Heart right ventricle (tissue), 16 donors: ENCODE data around the gene CREBBP. TPM values are rescaled to one million over a fixed set of nuclear protein-coding genes. Genes with fewer than 3 reads are reported as not detected.

Experiments
- ATAC-seq, 8 donors: fragments of 200-7000 bp; cut with Tn5 transposase; one replicate each; pipeline ENCODE4 v1.9.1; 2020; ENCODE audit warnings: mild to moderate bottlenecking in 8 of 8, moderate library complexity in 8 of 8, moderate number of reproducible peaks in 1 of 8
- DNase-seq, 2 donors: peaks; one replicate each; pipeline ENCODE4 v3.0.0-alpha.2; 2020
- H3K27ac ChIP-seq, 10 donors: fragments of 200-600 bp; sonication (generic) in 2 of 10; one replicate each; pipeline versions ENCODE4 v1.5.0 to v1.8.0; 2020 to 2022; ENCODE audit warnings: mild to moderate bottlenecking in 3 of 10
- H3K27me3 ChIP-seq, 7 donors: fragments of 200-600 bp; one replicate each; pipeline ENCODE4 v1.8.0; 2021 to 2022; ENCODE audit warnings: mild to moderate bottlenecking in 2 of 7
- H3K36me3 ChIP-seq, 9 donors: fragments of 200-600 bp; sonication (generic) in 1 of 9; one replicate each; pipeline versions ENCODE4 v1.5.0 to v1.8.0; 2020 to 2022; ENCODE audit warnings: mild to moderate bottlenecking in 2 of 9
- H3K4me1 ChIP-seq, 9 donors: fragments of 200-600 bp; sonication (generic) in 1 of 9; one replicate each; pipeline versions ENCODE4 v1.5.0 to v1.8.0; 2020 to 2022; ENCODE audit warnings: mild to moderate bottlenecking in 4 of 9
- H3K4me3 ChIP-seq, 10 donors: fragments of 200-600 bp; sonication (generic) in 2 of 10; one replicate each; pipeline versions ENCODE4 v1.5.0 to v1.8.0; 2020 to 2022; ENCODE audit warnings: mild to moderate bottlenecking in 7 of 10, moderate library complexity in 2 of 10
- H3K9me3 ChIP-seq, 11 donors: fragments of 200-600 bp in 10 of 11; sonication (generic) in 2 of 11; one replicate each; pipeline versions ENCODE4 v1.5.0 to v1.8.0; 2013 to 2022; ENCODE audit warnings: mild to moderate bottlenecking in 2 of 11, control low read depth in 1 of 11, moderate library complexity in 1 of 11
- WGBS, 2 donors: extraction: QIAGEN DNeasy Blood & Tissue Kit; methylation state at CpG; one replicate each; pipeline ENCODE4 v1.1.7; 2013; ENCODE audit warnings: inconsistent platforms in 1 of 2; 5-methylcytosine and 5-hydroxymethylcytosine counted together
- intact Hi-C, 10 donors: fragments of 100-400 bp; cut with DNase I; formaldehyde crosslinking; loops; one replicate each; pipeline versions ENCODE4 v1.11.1 to v1.14.2; 2022
- polyA plus RNA-seq, 2 donors: library from polyadenylated mRNA; stranded (reverse); fragments of 200-250 nt; gene quantifications; one replicate each; pipeline ENCODE4 v1.2.3, GENCODE V29; 2013
- total RNA-seq, 10 donors: library from RNA; stranded (reverse); fragmentation: NEBNext Ultra II Directional in 3 of 10; extraction: Animal tissue kit (Norgen Biotek cat#: 25700) in 3 of 10; gene quantifications; one replicate each; pipeline versions ENCODE4 v1.2.1 to v1.2.4, GENCODE V29; 2021 to 2023
- TF ChIP-seq, protein P1 (sequence below), 9 donors: fragments of 200-600 bp; sonication (generic) in 2 of 9; IDR thresholded peaks; one replicate each; pipeline versions ENCODE4 v1.5.0 to v1.8.0; 2021 to 2022; ENCODE audit warnings: antibody characterized with exemption in 9 of 9, mild to moderate bottlenecking in 5 of 9, moderate library complexity in 1 of 9
- donor health status: Arrhythmogenic right ventricular cardiomyopathy.
- donor health status: ischemic (EF 13 %, LVEDD 7.1; RV severe dilation, severe dysfunction).
- donor health status: healthy with polysubstance abuse.
- donor health status: DM: no; HTN: yes; CAD: no.
- donor health status: DM: no; HTN: no; CAD: no.
- donor health status: ischemic (EF 25% LVEDD 6.9; RV normal size, moderate dysfunction).
- donor health status: ischemic (EF 25% LVEDD 5.7; RV mildly dilated, moderate dysfunction).
- donor health status: healthy.
- donor health status: DM: yes; HTN: yes; CAD: no.
- donor health status: Ischemic cardiomyopathy.
- donor health status: ischemic (EF 35%, LVEDD 5.7; RV mildly dilated, moderate dysfunction).
- donor health status: nonischemic (EF 11% LVEDD 7.7; RV severe dilation, severe dysfunction).
- donor health status: DM: yes; HTN: yes; CAD: no.
- donor health status: PGD.
- donor health status: ischemic (EF 29% LVEDD 5.4; RV normal size, mild dysfunction).
- donor health status: nonischemic (EF 23%, LVEDD 6.1; RV moderate dilation, normal function).

Gene CREBBP
- total and polyA plus RNA-seq, 12 donors = 6.3 to 51.5 (median 41.0) TPM

DNA sequence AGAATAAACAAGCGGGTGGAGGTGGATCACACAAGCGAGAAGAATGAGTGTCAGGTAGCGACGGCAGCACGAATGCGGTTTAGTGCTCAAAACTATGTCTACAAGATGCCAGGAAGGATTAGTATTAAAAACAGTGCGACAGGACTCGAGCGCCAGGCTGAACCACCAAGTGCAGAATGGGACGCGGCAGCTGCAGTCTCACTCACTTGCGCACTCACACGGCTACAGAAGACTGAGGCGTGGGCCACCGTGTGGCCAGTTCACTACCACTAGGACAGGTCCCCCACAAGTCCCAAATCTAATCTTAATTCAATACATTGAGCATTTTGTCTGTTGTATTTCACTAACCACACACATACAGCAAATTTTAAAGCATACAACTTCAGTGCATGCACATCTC, 127.5 kb downstream of the CREBBP start:
- no peaks in the 10 kb centered on the region for H3K27me3 ChIP-seq
- peaks cover 0 to 16% (median 0%) of the 10 kb centered on the region in 9 donors for H3K4me1 ChIP-seq
- ATAC-seq (no peak), DNase-seq (no peak)
- H3K4me3 ChIP-seq = no peak overlapping the region
- H3K9me3 ChIP-seq = no peaks in the 10 kb centered on the region
- intact Hi-C loops = no loop called here
- H3K27ac ChIP-seq = no peak overlapping the region
- TF ChIP-seq, protein P1, sequence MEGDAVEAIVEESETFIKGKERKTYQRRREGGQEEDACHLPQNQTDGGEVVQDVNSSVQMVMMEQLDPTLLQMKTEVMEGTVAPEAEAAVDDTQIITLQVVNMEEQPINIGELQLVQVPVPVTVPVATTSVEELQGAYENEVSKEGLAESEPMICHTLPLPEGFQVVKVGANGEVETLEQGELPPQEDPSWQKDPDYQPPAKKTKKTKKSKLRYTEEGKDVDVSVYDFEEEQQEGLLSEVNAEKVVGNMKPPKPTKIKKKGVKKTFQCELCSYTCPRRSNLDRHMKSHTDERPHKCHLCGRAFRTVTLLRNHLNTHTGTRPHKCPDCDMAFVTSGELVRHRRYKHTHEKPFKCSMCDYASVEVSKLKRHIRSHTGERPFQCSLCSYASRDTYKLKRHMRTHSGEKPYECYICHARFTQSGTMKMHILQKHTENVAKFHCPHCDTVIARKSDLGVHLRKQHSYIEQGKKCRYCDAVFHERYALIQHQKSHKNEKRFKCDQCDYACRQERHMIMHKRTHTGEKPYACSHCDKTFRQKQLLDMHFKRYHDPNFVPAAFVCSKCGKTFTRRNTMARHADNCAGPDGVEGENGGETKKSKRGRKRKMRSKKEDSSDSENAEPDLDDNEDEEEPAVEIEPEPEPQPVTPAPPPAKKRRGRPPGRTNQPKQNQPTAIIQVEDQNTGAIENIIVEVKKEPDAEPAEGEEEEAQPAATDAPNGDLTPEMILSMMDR (IDR thresholded peaks at IDR 0.05) = no peak
- peaks cover 0 to 100% (median 38%) of the 10 kb centered on the region in 9 donors for H3K36me3 ChIP-seq
- WGBS, 2 donors = 95 to 96% methylated on average over 15 of the region's 15 CpGs

- Histone ChIP-seq H3K4me1 (peaks cover 0 to 16% (median 0%) of the 10 kb centered on the region in 9 donors), H3K27ac (no peak overlapping the region), H3K4me3 (no peak overlapping the region), H3K27me3 (no peaks in the 10 kb centered on the region), H3K9me3 (no peaks in the 10 kb centered on the region), H3K36me3 (peaks cover 0 to 100% (median 38%) of the 10 kb centered on the region in 9 donors)
- whole genome bisulfite sequencing, 2 donors = 93% methylated on average over 8 of the region's 8 CpGs
- intact Hi-C loops = no loop called here
- no peak for DNase-seq
- TF ChIP-seq, protein P1 (IDR thresholded peaks at IDR 0.05) = no peak
- no peak for ATAC-seq
Measured at GRCh38 chr16:3751878-3752277, 128.6 kb downstream of the CREBBP start.

DNA sequence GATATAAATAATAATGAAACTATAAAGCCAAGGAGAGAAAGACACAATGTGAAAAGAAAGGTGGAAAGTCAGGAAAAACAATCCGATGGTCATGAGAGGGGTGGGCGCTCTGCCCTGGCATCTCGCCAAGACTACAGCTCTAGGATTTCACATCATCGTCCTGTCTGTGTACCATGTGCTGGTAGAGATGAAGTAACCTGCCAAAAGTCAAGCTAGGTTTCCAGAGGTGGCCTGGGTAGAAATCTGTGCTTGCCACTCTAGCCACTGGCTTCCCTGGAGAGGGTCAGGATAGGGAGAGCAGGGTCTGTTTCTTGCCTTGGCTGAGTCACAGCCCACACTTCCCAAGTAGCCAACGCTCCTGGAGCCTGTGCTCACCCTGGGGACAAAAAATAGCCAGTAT, 132.2 kb downstream of the CREBBP start:
- no peaks in the 10 kb centered on the region for H3K4me1 ChIP-seq
- DNase-seq (no peak), ATAC-seq (no peak)
- intact Hi-C loops = no loop called here
- H3K27me3 ChIP-seq = no peaks in the 10 kb centered on the region
- whole genome bisulfite sequencing, 2 donors = 70 to 71% methylated on average over 5 of the region's 5 CpGs
- H3K9me3 ChIP-seq = no peaks in the 10 kb centered on the region
- TF ChIP-seq, protein P1 (IDR thresholded peaks at IDR 0.05) = no peak
- no peak overlapping the region for H3K4me3 ChIP-seq
- no peak overlapping the region for H3K27ac ChIP-seq
- H3K36me3 ChIP-seq = peaks cover 0 to 100% (median 47%) of the 10 kb centered on the region in 9 donors

- ATAC-seq = peak in 1 of 8 donors; percentile 43
- intact Hi-C loops = no loop called here
- peaks cover 0 to 100% (median 68%) of the 10 kb centered on the region in 9 donors for H3K36me3 ChIP-seq
- no peaks in the 10 kb centered on the region for H3K9me3 ChIP-seq
- TF ChIP-seq, protein P1 (IDR thresholded peaks at IDR 0.05) = no peak
- no peak for DNase-seq
- 84 to 88% methylated on average over 13 of the region's 13 CpGs for WGBS, 2 donors
- no peak overlapping the region for H3K4me3 ChIP-seq
- H3K27me3 ChIP-seq = no peaks in the 10 kb centered on the region
- H3K27ac ChIP-seq = no peak overlapping the region
- no peaks in the 10 kb centered on the region for H3K4me1 ChIP-seq
Measured at GRCh38 chr16:3745751-3746355, 134.7 kb downstream of the CREBBP start.
